Fibroblast of pulmonary artery (primary cell): Measurements from ENCODE around the gene CHD2.

Experiments
- DNase-seq: peaks from one replicate; pipeline ENCODE4 v3.0.0-alpha.2; 2010; ENCODE audit warnings: low read depth
- H3K4me3 ChIP-seq: replicated peaks from 2 replicates; pipeline ENCODE4 v1.5.1; 2011; ENCODE audit warnings: low read depth, mild to moderate bottlenecking, control low read depth, low read length, moderate library complexity
- CTCF ChIP-seq: IDR thresholded peaks from 2 replicates; pipeline ENCODE4 v1.5.1; 2011; ENCODE audit warnings: mild to moderate bottlenecking, control low read depth, low read length, inconsistent platforms; ENCODE audit errors: missing control alignments

CHD2 gene

GRCh38 chr15:93072011-93072410 lies 171.9 kb downstream of the CHD2 start:
- TF ChIP-seq CTCF, result no peak

GRCh38 chr15:93072411-93073394 lies 172.6 kb downstream of the CHD2 start:
- TF ChIP-seq CTCF, result no peak
- peak overlapping the region; percentile 71 for H3K4me3 ChIP-seq
- peak; percentile 64 for DNase-seq

More at GRCh38 chr15:93072011-93072410, 171.9 kb downstream of the CHD2 start:
- peak overlapping the region; percentile 71 for H3K4me3 ChIP-seq
- peak; percentile 62 for DNase-seq

GRCh38 chr15:93073465-93073952 lies 173.4 kb downstream of the CHD2 start:
- no peak for DNase-seq
- TF ChIP-seq CTCF, result no peak
- peak overlapping the region; percentile 36 for H3K4me3 ChIP-seq

GRCh38 chr15:93074599-93074998 lies 174.5 kb downstream of the CHD2 start:
- TF ChIP-seq CTCF, result no peak
- DNase-seq, result no peak
- H3K4me3 ChIP-seq, result no peak overlapping the region

GRCh38 chr15:93076217-93076616 lies 176.1 kb downstream of the CHD2 start:
- DNase-seq, result no peak
- TF ChIP-seq CTCF, result no peak
- no peak overlapping the region for H3K4me3 ChIP-seq

- no peak overlapping the region for H3K4me3 ChIP-seq
- TF ChIP-seq CTCF, result no peak
- DNase-seq, result no peak
Observed at GRCh38 chr15:93076875-93077274, 176.8 kb downstream of the CHD2 start.
